ENCODE data around the gene TGIF1. TPM values are rescaled to one million over a fixed set of nuclear protein-coding genes. Genes with fewer than 3 reads are reported as not detected.
"Not testable (repeated sequence)": the region's sequence is repeated elsewhere in the genome, so short reads cannot be mapped to it uniquely, and the experiment has no call there.

Gene TGIF1
- total and polyA plus RNA-seq, 2 donors: 64.0 to 82.6 TPM

DNA sequence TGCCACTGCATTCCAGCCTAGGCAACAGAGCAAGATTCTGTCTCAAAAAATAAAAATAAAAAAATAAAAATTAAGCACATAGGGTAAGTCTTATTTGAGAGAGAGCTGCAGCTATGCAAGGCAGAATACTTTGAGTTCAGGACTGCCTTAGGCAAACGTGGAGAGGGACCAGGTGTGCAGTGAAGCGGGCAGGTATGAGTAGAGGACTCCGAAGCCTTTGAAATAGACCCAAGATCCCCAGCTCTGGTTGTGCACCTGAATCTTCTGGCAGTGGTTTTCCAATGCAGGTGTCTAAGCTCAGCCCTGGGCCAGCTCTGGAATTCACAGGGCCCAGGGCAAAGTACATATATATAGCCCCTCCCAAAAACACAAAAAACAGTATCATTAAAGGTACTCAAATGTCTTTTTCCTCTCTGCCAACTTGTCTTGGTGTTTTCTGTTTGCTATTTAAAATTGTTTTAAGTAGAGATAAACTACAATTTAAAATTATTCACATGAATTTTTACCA is 21.2 kb downstream of the TGIF1 start:
- Histone ChIP-seq H3K36me3 (ENCODE audit: insufficient read depth) (no peaks in the 10 kb centered on the region), H3K27ac (ENCODE audit: low read depth) (no peak overlapping the region), H3K4me3 (ENCODE audit: low read depth, low read length) (no peak overlapping the region), H3K4me1 (ENCODE audit: insufficient read depth) (no peaks in the 10 kb centered on the region)
- WGBS: 90% methylated on average over 3 of the region's 3 CpGs
- DNase-seq (ENCODE audit: extremely low spot score): no peak

DNA sequence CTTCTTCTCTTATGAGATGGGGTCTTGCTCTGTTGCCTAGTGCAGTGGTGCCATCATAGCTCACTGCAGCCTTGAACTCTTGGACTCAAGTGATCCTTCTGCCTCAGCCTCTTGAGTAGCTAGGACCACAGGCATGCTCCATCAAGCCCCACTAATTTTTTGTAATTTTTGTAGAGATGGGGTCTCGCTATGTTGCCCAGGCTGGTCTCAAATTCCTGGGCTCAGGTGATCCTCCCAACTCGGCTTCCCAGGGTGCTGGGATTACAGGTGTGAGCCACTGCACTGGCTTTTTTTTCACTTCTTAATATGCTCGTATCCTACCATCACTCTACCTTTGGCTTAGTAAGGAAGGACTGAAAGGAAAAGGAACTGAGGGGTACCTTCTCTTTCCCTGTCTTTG is 22.1 kb downstream of the TGIF1 start:
- H3K4me1 ChIP-seq (ENCODE audit: insufficient read depth); H3K27ac ChIP-seq (ENCODE audit: low read depth); H3K4me3 ChIP-seq (ENCODE audit: low read depth, low read length); DNase-seq (ENCODE audit: extremely low spot score); H3K36me3 ChIP-seq (ENCODE audit: insufficient read depth): not testable (repeated sequence)
- WGBS: 88% methylated on average over 3 of the region's 3 CpGs

DNA sequence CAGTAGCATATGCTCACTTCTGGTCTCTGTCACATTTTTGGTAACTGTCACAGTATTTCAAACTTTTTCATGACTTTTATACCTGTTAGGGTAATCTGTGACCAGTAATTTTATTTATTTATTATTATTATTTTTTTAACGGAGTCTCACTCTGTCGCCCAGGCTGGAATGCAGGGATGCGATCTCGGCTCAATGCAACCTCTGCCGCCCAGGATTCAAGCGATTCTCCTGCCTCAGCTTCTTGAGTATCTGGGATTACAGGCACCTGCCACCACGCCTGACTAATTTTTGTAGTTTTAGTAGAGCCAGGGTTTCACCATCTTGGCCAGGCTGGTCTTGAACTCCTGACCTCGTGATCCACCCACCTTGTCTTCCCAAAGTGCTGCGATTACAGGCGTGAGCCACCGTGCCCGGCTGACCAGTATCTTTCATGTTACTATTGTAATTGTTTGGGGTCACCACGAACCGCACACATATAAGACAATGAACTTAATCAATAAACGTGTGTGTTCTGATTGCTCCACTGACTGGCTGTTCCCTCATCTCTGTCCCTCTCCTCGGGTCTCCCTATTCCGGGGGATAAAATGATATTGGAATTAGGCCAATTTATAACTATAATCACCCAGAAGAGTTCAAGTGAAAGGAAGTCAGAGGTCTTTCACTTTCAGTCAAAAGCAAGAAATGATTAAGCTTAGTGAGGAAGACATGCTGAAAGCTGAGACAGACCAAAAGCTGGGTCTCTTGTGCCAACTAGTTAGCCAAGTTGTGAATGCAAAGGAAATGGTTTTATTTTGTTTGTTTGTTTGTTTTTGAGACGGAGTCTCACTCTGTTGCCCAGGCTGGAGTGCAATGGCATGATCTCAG is 22.9 kb downstream of the TGIF1 start:
- DNase-seq (ENCODE audit: extremely low spot score): no peak
- no peak overlapping the region for H3K4me3 ChIP-seq (ENCODE audit: low read depth, low read length)
- no peaks in the 10 kb centered on the region for H3K36me3 ChIP-seq (ENCODE audit: insufficient read depth)
- no peak overlapping the region for H3K27ac ChIP-seq (ENCODE audit: low read depth)
- WGBS: 85% methylated on average over 18 of the region's 18 CpGs
- no peaks in the 10 kb centered on the region for H3K4me1 ChIP-seq (ENCODE audit: insufficient read depth)

DNA sequence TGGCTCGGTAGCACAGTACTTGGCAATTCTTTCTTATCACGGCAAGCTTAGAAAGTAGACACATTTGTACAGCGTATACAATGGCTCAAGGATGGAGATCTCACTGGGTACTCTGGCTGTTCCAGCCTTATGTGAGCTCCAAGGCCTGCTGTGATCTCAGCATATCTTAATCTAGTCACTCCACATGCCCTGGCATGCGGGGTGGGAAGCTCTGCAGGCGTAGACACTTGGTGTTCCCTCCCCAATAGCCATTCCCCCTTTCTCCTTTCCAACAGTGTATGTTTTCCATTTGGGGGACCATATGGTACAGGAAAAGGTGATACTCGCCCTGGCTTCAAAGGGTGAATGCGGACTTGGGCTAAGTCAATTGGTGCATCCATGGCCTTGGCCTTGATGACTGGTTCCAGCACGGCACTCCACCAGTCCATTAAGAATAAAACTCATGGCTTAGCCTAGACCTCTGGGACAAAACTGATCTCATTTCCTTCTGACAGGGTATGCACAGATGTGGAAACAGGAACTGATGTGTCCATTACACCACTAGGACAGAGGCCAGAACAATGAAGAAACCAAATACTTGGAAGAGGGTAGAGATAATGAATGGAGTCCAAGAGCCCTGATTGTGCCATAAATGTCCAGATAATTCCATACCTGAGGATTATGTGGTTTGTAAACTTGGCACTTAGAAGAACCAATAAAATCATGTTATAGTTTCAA is 28.4 kb downstream of the TGIF1 start:
- WGBS: 94% methylated on average over 8 of the region's 8 CpGs

DNA sequence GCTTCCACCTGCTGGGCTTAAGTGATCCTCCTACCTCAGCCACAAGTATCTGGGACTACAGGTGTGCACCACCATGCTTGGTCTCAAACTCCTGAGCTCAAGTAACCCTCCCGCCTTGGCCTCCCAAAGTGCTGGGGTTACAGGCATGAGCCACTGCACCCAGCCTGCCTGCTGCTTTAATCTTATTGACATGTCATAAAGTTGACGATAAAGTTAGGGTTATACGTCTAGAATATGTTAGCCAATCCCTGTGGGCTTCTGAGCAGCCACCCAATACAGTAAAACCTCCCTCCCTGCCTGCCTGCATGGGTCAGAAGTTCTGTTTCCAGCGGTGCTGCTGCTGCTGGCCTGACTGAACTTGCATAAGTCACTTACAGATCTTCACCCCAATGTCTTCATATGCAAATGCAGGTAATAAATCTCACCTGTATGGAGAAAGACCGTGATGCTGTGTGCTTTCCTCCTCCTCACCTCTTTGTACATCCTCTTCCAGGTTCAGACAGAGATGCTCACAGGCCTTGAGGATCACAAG is 30.1 kb downstream of the TGIF1 start:
- DNase-seq (ENCODE audit: extremely low spot score): no peak
- H3K4me1 ChIP-seq (ENCODE audit: insufficient read depth): no peaks in the 10 kb centered on the region
- H3K27ac ChIP-seq (ENCODE audit: low read depth): no peak overlapping the region
- H3K4me3 ChIP-seq (ENCODE audit: low read depth, low read length): no peak overlapping the region
- WGBS: 68% methylated on average over 5 of the region's 5 CpGs
- H3K36me3 ChIP-seq (ENCODE audit: insufficient read depth): no peaks in the 10 kb centered on the region

More for the DNA sequence above, 28.4 kb downstream of the TGIF1 start:
- Histone ChIP-seq H3K27ac (ENCODE audit: low read depth) (no peak overlapping the region), H3K4me1 (ENCODE audit: insufficient read depth) (no peaks in the 10 kb centered on the region), H3K4me3 (ENCODE audit: low read depth, low read length) (no peak overlapping the region), H3K36me3 (ENCODE audit: insufficient read depth) (no peaks in the 10 kb centered on the region)
- no peak for DNase-seq (ENCODE audit: extremely low spot score)

DNA sequence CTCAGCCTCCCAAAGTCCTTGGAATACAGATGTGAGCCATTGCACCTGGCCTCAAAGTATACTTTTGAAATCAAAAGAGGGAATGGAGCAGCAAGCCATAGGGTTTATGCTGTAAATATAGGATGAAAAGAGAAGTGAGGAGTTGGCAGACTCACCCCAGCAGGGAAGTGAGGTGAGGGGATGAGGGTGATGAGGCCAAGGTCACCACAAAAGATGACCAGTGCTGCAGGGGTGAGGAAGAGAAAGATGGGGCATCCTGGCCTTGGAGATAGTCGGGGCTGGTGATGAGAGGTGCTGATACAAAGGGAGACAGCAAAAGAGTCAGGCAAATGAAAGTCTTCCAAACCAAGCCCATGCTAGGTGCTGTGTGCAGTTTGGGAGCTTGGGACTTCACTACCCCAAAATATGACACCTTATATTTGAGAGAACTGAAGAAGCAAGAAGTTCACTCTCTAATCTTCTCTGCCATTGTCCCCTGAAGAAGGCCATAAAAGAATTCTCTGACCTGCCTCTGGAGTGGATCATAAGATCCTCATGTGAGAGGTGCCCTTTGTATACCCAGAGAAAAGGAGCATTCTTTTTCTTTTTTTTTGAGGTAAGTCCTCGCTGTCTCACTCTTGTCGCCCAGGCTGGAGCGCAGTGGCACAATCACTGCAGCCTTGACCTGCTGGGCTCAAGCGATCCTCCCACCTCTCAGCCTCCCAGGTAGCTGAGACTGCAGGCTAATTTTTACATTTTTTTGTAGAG is 31.0 kb downstream of the TGIF1 start:
- Histone ChIP-seq H3K4me3 (ENCODE audit: low read depth, low read length) (no peak overlapping the region), H3K27ac (ENCODE audit: low read depth) (no peak overlapping the region), H3K36me3 (ENCODE audit: insufficient read depth) (no peaks in the 10 kb centered on the region), H3K4me1 (ENCODE audit: insufficient read depth) (no peaks in the 10 kb centered on the region)
- 93% methylated on average over 5 of the region's 5 CpGs for WGBS
- DNase-seq (ENCODE audit: extremely low spot score): no peak

DNA sequence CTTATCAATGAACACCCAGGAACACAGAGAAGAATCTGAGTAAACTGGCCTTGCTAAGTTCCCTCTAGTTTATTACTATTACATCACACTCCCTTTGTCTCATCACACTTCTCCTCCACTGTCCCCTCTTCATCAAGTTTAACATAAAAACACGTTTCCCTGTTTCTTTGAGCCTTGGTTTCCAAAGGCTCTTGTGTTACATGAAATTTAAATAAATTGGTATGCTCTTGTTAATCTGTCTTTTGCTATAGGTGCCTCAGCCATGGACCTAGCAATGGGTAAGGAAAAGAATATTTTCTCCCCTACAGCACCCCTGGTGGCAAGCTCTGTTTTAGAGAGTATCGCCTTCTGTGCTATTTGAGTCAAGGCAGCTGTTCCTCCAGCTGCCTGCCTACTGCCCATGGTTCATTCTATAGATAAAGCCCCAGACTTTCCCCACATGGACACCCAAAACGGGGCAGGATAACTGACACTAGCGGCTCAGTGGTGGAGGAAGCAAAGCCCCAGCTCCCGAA is 31.8 kb downstream of the TGIF1 start:
- 27% methylated on average over 5 of the region's 5 CpGs for WGBS
- Histone ChIP-seq H3K4me3 (ENCODE audit: low read depth, low read length) (no peak overlapping the region), H3K36me3 (ENCODE audit: insufficient read depth) (no peaks in the 10 kb centered on the region), H3K4me1 (ENCODE audit: insufficient read depth) (no peaks in the 10 kb centered on the region), H3K27ac (ENCODE audit: low read depth) (no peak overlapping the region)
- DNase-seq (ENCODE audit: extremely low spot score): no peak

DNA sequence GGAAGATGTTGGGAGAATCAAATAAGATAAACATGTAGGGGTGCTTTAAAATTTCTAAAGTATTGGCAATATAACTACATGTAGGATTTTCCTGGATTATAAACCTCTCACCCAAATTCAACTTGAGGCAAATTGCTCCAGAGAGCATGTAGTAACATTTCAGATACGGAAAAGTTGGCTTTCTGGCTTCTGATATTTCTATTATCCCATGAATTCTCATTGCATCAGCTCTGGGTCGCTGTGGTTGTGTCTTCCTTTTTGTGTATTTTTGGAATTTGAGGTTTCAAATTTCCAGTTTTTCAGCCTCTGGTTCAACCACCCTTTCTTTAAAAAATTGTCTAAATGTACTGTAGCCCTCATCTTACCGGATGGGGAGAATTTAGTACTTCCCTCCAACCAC is 32.3 kb downstream of the TGIF1 start:
- WGBS: 74% methylated on average over 3 of the region's 3 CpGs
- Histone ChIP-seq H3K27ac (ENCODE audit: low read depth) (no peak overlapping the region), H3K4me3 (ENCODE audit: low read depth, low read length) (no peak overlapping the region), H3K36me3 (ENCODE audit: insufficient read depth) (no peaks in the 10 kb centered on the region), H3K4me1 (ENCODE audit: insufficient read depth) (no peaks in the 10 kb centered on the region)
- DNase-seq (ENCODE audit: extremely low spot score): no peak

DNA sequence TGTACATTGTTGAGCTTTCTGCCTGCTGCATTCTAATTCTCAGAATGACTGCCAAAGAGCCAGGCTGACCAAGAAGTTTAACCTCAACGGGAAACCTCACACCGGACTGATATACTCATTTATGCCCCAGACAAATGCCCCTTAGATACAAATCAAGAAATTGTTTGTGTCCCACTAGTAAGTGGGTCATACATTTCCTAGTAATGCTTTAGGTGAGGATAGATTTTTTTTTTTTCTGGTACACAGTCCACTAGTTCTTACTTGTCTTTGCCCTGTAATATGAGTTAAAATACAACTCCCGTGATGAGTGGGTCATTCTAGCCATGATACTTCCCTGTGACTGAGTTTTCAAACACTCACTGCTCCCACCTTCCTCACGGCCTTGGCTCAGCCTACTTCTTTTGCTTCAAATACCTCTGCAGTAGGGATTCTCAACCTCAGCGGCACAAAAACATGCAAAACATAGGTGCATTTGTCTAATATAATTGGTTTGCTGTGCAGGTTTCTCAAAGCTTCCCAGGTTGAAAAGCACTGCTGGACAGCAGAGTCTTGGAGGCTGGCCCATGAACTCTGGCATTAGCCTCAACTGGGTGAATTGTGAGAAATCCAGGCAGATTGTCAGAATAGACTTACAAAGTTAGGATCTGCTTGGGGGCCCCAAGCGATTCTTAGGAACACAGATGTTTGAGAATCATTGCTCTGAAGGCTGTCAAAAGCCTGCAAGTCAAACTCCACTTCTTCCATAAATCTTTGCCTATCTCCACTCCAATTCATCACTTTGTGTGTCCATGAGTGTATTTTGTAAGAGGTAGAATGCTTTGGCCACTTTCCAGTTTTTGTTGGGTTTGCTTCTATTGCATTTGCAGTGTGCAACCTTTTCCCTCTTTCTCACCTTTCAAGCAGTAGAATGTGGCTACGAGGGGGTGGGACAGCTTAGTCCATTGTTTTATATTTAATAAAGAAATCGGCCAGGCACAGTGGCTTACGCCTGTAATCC is 35.5 kb downstream of the TGIF1 start:
- DNase-seq (ENCODE audit: extremely low spot score): no peak
- 76% methylated on average over 9 of the region's 9 CpGs for WGBS
- H3K36me3 ChIP-seq (ENCODE audit: insufficient read depth): no peaks in the 10 kb centered on the region
- H3K4me3 ChIP-seq (ENCODE audit: low read depth, low read length): no peak overlapping the region
- no peaks in the 10 kb centered on the region for H3K4me1 ChIP-seq (ENCODE audit: insufficient read depth)
- H3K27ac ChIP-seq (ENCODE audit: low read depth): no peak overlapping the region

DNA sequence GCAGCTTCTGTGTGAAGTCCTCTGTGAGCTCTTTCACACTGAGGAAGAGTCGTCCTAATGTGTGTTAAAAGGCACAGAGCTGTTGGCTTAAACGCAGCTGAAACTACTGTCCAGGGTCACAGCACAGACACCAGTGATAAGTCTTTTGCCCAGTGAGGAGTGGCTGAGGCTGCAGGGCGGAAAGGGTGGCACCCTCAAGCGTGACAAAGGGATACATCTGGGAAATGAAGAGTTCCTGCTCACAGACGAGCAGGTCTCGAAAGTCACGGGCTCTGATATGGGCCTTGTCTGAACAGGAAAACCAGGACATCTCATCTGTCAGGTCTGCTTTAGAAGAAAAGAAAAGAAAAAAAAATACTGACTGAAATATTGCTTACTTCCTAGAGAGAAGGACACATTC is 36.5 kb downstream of the TGIF1 start:
- Histone ChIP-seq H3K4me1 (ENCODE audit: insufficient read depth) (no peaks in the 10 kb centered on the region), H3K27ac (ENCODE audit: low read depth) (no peak overlapping the region), H3K4me3 (ENCODE audit: low read depth, low read length) (no peak overlapping the region), H3K36me3 (ENCODE audit: insufficient read depth) (no peaks in the 10 kb centered on the region)
- DNase-seq (ENCODE audit: extremely low spot score): no peak
- WGBS: 70% methylated on average over 7 of the region's 7 CpGs

DNA sequence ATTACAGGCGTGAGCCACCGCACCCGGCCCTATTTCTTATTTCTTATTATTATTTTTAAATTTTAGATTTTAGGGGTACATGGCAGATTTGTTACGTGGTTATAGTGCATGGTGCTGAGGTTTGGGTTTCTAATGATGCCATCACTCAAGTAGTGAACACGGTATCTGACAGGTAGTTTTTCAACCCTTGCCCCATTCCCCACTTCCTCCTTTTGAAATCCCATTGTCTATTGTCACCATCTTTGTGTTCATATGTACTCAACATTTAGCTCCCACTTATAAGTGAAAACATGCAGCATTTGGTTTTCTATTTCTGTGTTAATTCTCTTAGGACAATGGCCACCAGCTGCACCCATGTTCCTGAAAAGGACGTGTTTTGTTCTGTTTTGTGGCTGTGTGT is 39.5 kb downstream of the TGIF1 start:
- H3K4me1 ChIP-seq (ENCODE audit: insufficient read depth): no peaks in the 10 kb centered on the region
- H3K27ac ChIP-seq (ENCODE audit: low read depth): no peak overlapping the region
- DNase-seq (ENCODE audit: extremely low spot score): no peak
- no peaks in the 10 kb centered on the region for H3K36me3 ChIP-seq (ENCODE audit: insufficient read depth)
- 94% methylated on average over 6 of the region's 6 CpGs for WGBS
- H3K4me3 ChIP-seq (ENCODE audit: low read depth, low read length): no peak overlapping the region

DNA sequence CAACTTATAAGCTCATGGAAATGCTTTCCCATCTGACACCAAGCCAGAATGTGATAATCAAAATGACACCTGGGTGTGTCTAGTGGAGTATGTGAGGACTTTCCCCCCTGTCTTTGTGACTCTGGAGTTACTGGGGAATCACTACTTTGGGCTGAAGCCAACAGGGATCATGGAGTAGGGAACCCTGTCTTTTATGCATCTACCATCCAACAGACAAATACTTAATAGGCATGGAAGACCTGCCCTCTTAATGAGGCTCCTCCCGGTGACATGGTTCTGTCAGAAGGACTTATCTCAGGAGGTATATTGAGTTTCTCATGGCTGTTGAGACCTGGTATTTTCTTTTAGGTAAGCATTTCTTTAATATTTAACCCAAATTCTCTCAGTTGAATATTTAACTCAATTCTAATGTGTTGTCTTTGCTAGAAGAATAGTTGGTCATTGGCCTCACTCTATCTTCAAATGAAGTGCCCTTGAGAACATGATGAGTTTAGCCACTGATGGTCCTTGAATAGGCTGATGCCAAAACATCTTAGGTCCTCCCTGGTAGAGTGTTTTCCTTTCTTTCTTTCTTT is 42.1 kb downstream of the TGIF1 start:
- Histone ChIP-seq H3K27ac (ENCODE audit: low read depth) (no peak overlapping the region), H3K36me3 (ENCODE audit: insufficient read depth) (no peaks in the 10 kb centered on the region), H3K4me1 (ENCODE audit: insufficient read depth) (no peaks in the 10 kb centered on the region), H3K4me3 (ENCODE audit: low read depth, low read length) (no peak overlapping the region)
- 0% methylated on average over 1 of the region's 1 CpG for WGBS
- no peak for DNase-seq (ENCODE audit: extremely low spot score)

Data from urinary bladder (tissue), 4 donors.